ENCODE measurements around the gene CATSPER3. TPM values are rescaled to one million over a fixed set of nuclear protein-coding genes. Genes with fewer than 3 reads are reported as not detected.

Gene CATSPER3
- total RNA-seq, 1 experiment from 2014 or later, result 0.06 TPM

DNA sequence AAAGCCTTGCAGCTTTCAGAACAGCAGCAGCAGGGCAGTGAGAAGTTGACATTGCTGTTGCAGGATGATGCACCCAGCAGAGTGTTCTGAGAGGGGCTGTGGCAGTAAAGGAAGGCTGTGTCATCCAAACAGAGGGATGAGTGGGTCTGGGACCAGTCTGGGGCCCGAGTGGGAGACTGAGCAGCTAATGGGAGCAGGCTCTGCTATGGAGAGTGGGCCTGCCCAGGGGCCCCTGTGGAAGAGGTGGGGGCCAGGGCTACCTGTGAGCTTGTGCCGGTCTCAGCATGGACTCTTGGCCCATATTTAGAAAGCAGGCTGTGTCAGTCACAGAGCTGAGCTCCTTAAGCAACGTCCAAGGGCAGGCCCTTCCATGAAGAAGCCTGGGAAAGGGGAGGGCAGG is 92.3 kb downstream of the CATSPER3 start:
- DNase-seq (ENCODE audit: low read depth), result no peak

- no peak for DNase-seq (ENCODE audit: low read depth)
Observed at GRCh38 chr5:135061001-135061400, 93.3 kb downstream of the CATSPER3 start.

Other genes starting within 250 kb of the CATSPER3 start
- gene CAMLG, start 229.4 kb upstream of the CATSPER3 start, total RNA-seq (2014; rRNA removed; shearing (Covaris generic)), result 24.7 and 32.3 TPM in 2 replicates
- gene DDX46, start 209.1 kb upstream of the CATSPER3 start, total RNA-seq (2014; rRNA removed; shearing (Covaris generic)), result 35.1 and 69.1 TPM in 2 replicates
- gene C5orf24, start 121.9 kb upstream of the CATSPER3 start, total RNA-seq (2014; rRNA removed; shearing (Covaris generic)), result 27.7 and 35.0 TPM in 2 replicates
- 62.2 and 64.4 TPM in 2 replicates for gene TXNDC15, start 93.5 kb upstream of the CATSPER3 start, total RNA-seq (2014; rRNA removed; shearing (Covaris generic))
- gene PCBD2, start 62.8 kb upstream of the CATSPER3 start, total RNA-seq (2014; rRNA removed; shearing (Covaris generic)), result 3.7 and 8.7 TPM in 2 replicates
- gene PITX1, start 66.3 kb downstream of the CATSPER3 start, total RNA-seq (2014; rRNA removed; shearing (Covaris generic)), result 34.0 and 53.8 TPM in 2 replicates

Measured in Daoy (cell line).